AG04450 (cell line): ENCODE data around the gene CIB4. TPM values are rescaled to one million over a fixed set of nuclear protein-coding genes. Genes with fewer than 3 reads are reported as not detected.

ENCODE experiments used
- CTCF ChIA-PET: fragments of 300-600, 350-600 bp; formaldehyde crosslinking; extraction: SDS; loops from one replicate; lab custom pipeline; 2022; ENCODE audit warnings: antibody characterized with exemption, inconsistent platforms; lab: Charles Lee
- POLR2A ChIA-PET: fragments of 350-600 bp; formaldehyde crosslinking; extraction: SDS; loops from one replicate; lab custom pipeline; 2021; ENCODE audit warnings: antibody characterized with exemption, inconsistent platforms; lab: Yijun Ruan, JAX
- DNase-seq: peaks from one replicate; pipeline ENCODE4 v3.0.0-alpha.2; 2011; ENCODE audit warnings: low read depth, low spot score
- H3K27ac ChIP-seq: one replicate; pipeline ENCODE4 v1.5.1; 2012; ENCODE audit warnings: low read depth, low read length, control low read depth
- H3K27me3 ChIP-seq: one replicate; pipeline ENCODE4 v1.6.0; 2012; ENCODE audit warnings: low read length; ENCODE audit not compliant: control insufficient read depth, insufficient read depth
- H3K4me3 ChIP-seq: 2 replicates; pipeline ENCODE4 v1.5.1; 2011; ENCODE audit warnings: mild to moderate bottlenecking, low read depth, low read length, control low read depth
- H3K9me3 ChIP-seq: 2 replicates; pipeline ENCODE4 v1.5.1; 2012; ENCODE audit warnings: low read length; ENCODE audit not compliant: control insufficient read depth, insufficient read depth
- CTCF ChIP-seq: IDR thresholded peaks from 2 replicates; pipeline ENCODE4 v1.5.1; 2011; ENCODE audit warnings: low read depth, low read length, control low read depth, inconsistent platforms
- polyA plus RNA-seq: library from polyadenylated mRNA; depleted of rRNA; stranded (reverse); fragments of >200 nt; gene quantifications from 2 replicates; pipeline ENCODE4 v1.2.3, GENCODE V29; 2011

The CIB4 gene
- polyA plus RNA-seq, 1 experiment, result not detected

DNA sequence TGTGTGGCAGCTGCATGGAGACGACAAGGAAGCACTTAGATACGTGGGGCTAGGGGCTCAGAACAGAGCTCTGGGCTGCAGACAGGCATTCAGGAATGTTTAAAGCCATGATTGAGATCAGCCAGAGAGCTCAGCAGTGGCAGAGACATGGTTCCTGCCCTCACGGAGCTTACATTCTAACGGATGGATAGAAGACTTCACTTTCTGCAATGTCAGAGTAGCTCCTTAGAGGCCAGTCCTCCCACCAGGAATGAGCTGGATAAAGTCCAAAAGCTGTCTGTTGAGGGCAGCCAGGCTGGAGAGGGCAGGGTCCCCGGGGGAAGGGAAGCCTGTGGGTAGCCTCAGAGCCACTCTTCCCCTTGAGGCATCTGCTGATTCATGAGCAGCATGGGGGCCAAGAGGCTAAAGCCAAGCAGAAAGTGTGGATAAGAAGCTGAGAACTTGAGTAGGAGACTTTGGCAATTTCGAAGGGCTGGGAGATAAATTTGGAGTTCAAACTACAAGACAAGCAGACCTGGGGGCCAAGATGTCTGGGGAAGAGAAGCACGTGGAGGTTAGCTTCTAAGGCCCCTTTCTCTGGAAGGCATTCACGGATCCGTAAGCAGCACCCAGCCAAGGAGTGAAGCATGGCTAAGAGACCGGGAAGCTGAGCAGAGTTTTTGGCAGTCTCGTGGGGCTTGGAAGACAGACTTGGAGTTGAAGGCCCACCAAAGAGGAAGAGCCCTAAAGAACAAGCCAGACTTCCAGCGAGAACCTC is 9.7 kb upstream of the CIB4 start:
- H3K4me3 ChIP-seq, result no peak overlapping the region
- ChIA-PET CTCF (interaction anchor here (1.2 to 1.7 kb wide), 3 partner anchors 45 to 95 kb away, joined by 3 to 11 read pairs (median 3); no protein-coding TSS in a partner anchor), POLR2A (no interaction called here)
- peaks cover 67% of the 10 kb centered on the region for H3K27me3 ChIP-seq
- peaks cover 3% of the 10 kb centered on the region; the same call in 1 of the 2 replicates for H3K9me3 ChIP-seq
- peak overlapping the region; percentile 21 for H3K27ac ChIP-seq
- DNase-seq, result no peak
- no peak for TF ChIP-seq CTCF

DNA sequence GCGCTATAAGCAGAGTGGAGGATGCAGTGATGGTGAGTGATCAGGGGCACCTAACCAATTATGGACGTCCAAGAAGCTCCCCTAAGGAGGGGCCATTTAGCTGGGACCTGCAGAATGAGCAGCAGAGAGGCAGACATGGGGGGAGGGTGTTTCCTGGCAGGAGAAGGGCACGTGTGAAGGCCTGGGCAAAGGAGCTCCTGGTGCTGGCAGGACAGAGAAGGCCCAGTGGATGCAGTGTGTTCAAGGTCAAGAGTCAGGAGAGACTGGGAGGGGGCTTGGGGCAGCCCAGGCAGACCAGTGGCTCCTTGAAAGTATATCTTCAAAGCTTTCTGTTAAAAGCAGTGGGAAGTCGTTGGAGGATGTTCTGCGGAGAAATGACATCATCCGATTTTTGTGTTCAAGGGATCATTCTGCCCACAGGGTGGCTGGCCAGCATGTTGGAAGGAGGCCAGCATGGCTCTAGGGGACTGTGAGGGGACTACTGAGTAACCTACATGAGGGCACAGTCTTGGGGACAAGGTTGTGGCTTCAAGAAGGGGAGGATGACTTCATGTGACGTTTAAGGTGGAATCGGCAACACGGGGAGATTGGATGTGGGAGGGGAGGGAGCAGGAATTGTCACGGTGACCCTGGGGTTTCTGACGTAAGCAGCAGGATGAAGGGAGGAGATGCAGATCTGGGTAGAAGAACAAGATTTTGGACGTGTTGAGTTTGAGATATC is 9.0 kb upstream of the CIB4 start:
- POLR2A ChIA-PET, result no interaction called here
- no peak for DNase-seq
- Histone ChIP-seq H3K9me3 (peaks cover 3% of the 10 kb centered on the region; the same call in 1 of the 2 replicates), H3K4me3 (no peak overlapping the region), H3K27me3 (peaks cover 71% of the 10 kb centered on the region), H3K27ac (no peak overlapping the region)
- no peak for TF ChIP-seq CTCF
- CTCF ChIA-PET, result interaction anchor here (1.2 to 1.7 kb wide), 3 partner anchors 45 to 96 kb away, joined by 3 to 11 read pairs (median 3); no protein-coding TSS in a partner anchor

DNA sequence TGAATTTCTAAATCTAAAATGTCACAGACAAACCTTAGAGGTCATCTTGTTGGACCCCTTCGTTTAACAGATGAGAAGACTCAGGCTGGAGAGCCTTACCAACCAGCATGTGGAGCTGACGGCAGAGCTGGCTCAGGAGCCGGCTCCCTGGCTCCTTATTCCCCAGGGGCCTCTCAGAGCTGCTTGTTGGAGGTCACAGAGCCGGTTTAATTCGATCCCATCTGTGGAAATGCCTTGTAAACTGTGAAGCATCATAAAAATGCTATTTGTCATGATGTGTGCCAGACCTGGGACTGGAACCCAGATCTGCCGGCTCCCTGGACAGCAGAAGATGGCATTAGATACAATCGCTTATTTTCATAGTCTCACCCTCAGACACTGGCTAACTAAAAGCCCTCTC is 8.2 kb upstream of the CIB4 start:
- Histone ChIP-seq H3K27ac (no peak overlapping the region), H3K4me3 (no peak overlapping the region), H3K9me3 (peaks cover 3% of the 10 kb centered on the region; the same call in 1 of the 2 replicates), H3K27me3 (peaks cover 72% of the 10 kb centered on the region)
- no peak for DNase-seq
- TF ChIP-seq CTCF, result no peak
- ChIA-PET CTCF (no interaction called here), POLR2A (no interaction called here)

- CTCF ChIA-PET, result no interaction called here
- Histone ChIP-seq H3K27ac (no peak overlapping the region), H3K4me3 (no peak overlapping the region), H3K27me3 (peaks cover 73% of the 10 kb centered on the region), H3K9me3 (peaks cover 3% of the 10 kb centered on the region; the same call in 1 of the 2 replicates)
- POLR2A ChIA-PET, result no interaction called here
- no peak for DNase-seq
- TF ChIP-seq CTCF, result no peak
Measured at GRCh38 chr2:26648516-26648915, 7.3 kb upstream of the CIB4 start.

- ChIA-PET POLR2A (no interaction called here), CTCF (no interaction called here)
- no peak overlapping the region for H3K4me3 ChIP-seq
- peaks cover 73% of the 10 kb centered on the region for H3K27me3 ChIP-seq
- no peak overlapping the region for H3K27ac ChIP-seq
- peaks cover 3% of the 10 kb centered on the region; the same call in 1 of the 2 replicates for H3K9me3 ChIP-seq
- TF ChIP-seq CTCF, result no peak
- no peak for DNase-seq
Measured at GRCh38 chr2:26647981-26648380, 6.8 kb upstream of the CIB4 start.
